HL-60 (cell line): Measurements from ENCODE around the gene ARAP3.

Experiments used
- CTCF ChIP-seq: IDR thresholded peaks from one replicate; pipeline ENCODE4 v1.5.1; 2011; ENCODE audit warnings: low read length, control low read depth, inconsistent platforms; ENCODE audit not compliant: insufficient read depth
- GABPA ChIP-seq: IDR thresholded peaks from 2 replicates; pipeline ENCODE4 v1.6.1; 2012; ENCODE audit warnings: low read depth
- POLR2AphosphoS5 ChIP-seq: IDR thresholded peaks from 2 replicates; pipeline ENCODE4 v1.6.1; 2012; ENCODE audit warnings: low read depth
- REST ChIP-seq: IDR thresholded peaks from 2 replicates; pipeline ENCODE4 v1.6.1; 2012; ENCODE audit warnings: low read depth; ENCODE audit not compliant: insufficient replicate concordance
- SPI1 ChIP-seq: IDR thresholded peaks from 2 replicates; pipeline ENCODE4 v1.6.1; 2012; ENCODE audit warnings: low read depth, mild to moderate bottlenecking, borderline replicate concordance

- TF ChIP-seq CTCF, result no peak
- no peak for TF ChIP-seq GABPA
- no peak for TF ChIP-seq POLR2AphosphoS5
- TF ChIP-seq SPI1, result no peak
- no peak for TF ChIP-seq REST
These were observed 32.7 kb upstream of the ARAP3 start for GRCh38 chr5:141714542-141715310.
